H1 (cell line): ENCODE results near the gene DPYD.

Experiments
- CTCF ChIP-seq, 3 experiments: IDR thresholded peaks; 1 replicate in 2 of 3; 2 replicates in 1 of 3; pipeline versions ENCODE4 v1.5.1 to v1.6.1; 2011; ENCODE audit warnings: low read length in 3 of 3, mild to moderate bottlenecking in 3 of 3, inconsistent platforms in 2 of 3, low read depth in 1 of 3, moderate library complexity in 1 of 3; ENCODE audit not compliant: insufficient read depth in 1 of 3; ENCODE audit errors: control extremely low read depth in 1 of 3
- E2F6 ChIP-seq: IDR thresholded peaks from 2 replicates; pipeline ENCODE4 v1.6.1; 2012; ENCODE audit warnings: inconsistent platforms
- EZH2 ChIP-seq: fragments of 200-600 bp; sonication (generic); IDR thresholded peaks from 2 replicates; pipeline ENCODE4 v1.7.1; 2012; ENCODE audit warnings: low read depth, mild to moderate bottlenecking, moderate library complexity, low read length, inconsistent platforms; ENCODE audit not compliant: severe bottlenecking
- GABPA ChIP-seq: IDR thresholded peaks from 2 replicates; pipeline ENCODE4 v1.6.1; 2011; ENCODE audit warnings: mild to moderate bottlenecking, low read length, moderate library complexity, borderline replicate concordance; ENCODE audit not compliant: insufficient read depth
- KDM1A ChIP-seq: fragments of 200-600, 300-600 bp; sonication (generic); IDR thresholded peaks from 2 replicates; pipeline ENCODE4 v1.7.1; 2016; ENCODE audit warnings: mild to moderate bottlenecking, low read length, borderline replicate concordance
- POLR2A ChIP-seq, 2 experiments: IDR thresholded peaks; 1 replicate in 1 of 2; 2 replicates in 1 of 2; pipeline ENCODE4 v1.6.1; 2011; ENCODE audit warnings: low read depth in 2 of 2, low read length in 2 of 2, mild to moderate bottlenecking in 2 of 2; ENCODE audit errors: control extremely low read depth in 1 of 2
- RAD21 ChIP-seq, 2 experiments: IDR thresholded peaks in 1 of 2; conservative IDR thresholded peaks in 1 of 2; 2 replicates each; pipeline ENCODE4 v1.6.1; 2011; ENCODE audit warnings: low read depth in 2 of 2, low read length in 2 of 2, improper control_type of control experiment in 1 of 2, inconsistent platforms in 1 of 2, mild to moderate bottlenecking in 1 of 2, moderate library complexity in 1 of 2
- RNF2 ChIP-seq: fragments of 200-900, 300-1000 bp; sonication (generic); IDR thresholded peaks from 2 replicates; pipeline ENCODE4 v1.7.1; 2016; ENCODE audit warnings: borderline replicate concordance, low read depth, mild to moderate bottlenecking, antibody characterized with exemption, low read length; ENCODE audit not compliant: poor library complexity, severe bottlenecking; ENCODE audit errors: missing control alignments
- SIN3A ChIP-seq, 2 experiments: IDR thresholded peaks in 1 of 2; conservative IDR thresholded peaks in 1 of 2; 2 replicates each; pipeline ENCODE4 v1.6.1; 2011 to 2012; ENCODE audit warnings: low read length in 2 of 2, improper control_type of control experiment in 1 of 2, low read depth in 1 of 2, mild to moderate bottlenecking in 1 of 2
- SP1 ChIP-seq: IDR thresholded peaks from 2 replicates; pipeline ENCODE4 v1.6.1; 2011; ENCODE audit warnings: low read depth, low read length
- TF ChIP-seq, protein P1 (sequence below): IDR thresholded peaks from 2 replicates; pipeline ENCODE4 v1.6.1; 2012; ENCODE audit warnings: low read length, inconsistent platforms
- TF ChIP-seq, protein P2 (sequence below): IDR thresholded peaks from 2 replicates; pipeline ENCODE4 v1.6.1; 2011; ENCODE audit warnings: low read length, improper control_type of control experiment

- TF ChIP-seq EZH2 (no peak), POLR2A (IDR thresholded peaks at IDR 0.05; ENCODE audit: control extremely low read depth in 1 of 2, low read depth in 2 of 2, low read length in 2 of 2) (no peak), CTCF (IDR thresholded peaks at IDR 0.05; ENCODE audit: control extremely low read depth in 1 of 3, insufficient read depth in 1 of 3, low read depth in 1 of 3, low read length in 3 of 3) (no peak), SIN3A (conservative IDR thresholded peaks at IDR 0.05 in 1 of 2, IDR thresholded peaks at IDR 0.05 in 1 of 2; ENCODE audit: low read depth in 1 of 2, low read length in 2 of 2) (no peak), GABPA (no peak), RNF2 (no peak), RAD21 (IDR thresholded peaks at IDR 0.05 in 1 of 2, conservative IDR thresholded peaks at IDR 0.05 in 1 of 2; ENCODE audit: low read depth in 2 of 2, low read length in 2 of 2) (no peak), SP1 (no peak), KDM1A (no peak), E2F6 (no peak)
- TF ChIP-seq, protein P1, sequence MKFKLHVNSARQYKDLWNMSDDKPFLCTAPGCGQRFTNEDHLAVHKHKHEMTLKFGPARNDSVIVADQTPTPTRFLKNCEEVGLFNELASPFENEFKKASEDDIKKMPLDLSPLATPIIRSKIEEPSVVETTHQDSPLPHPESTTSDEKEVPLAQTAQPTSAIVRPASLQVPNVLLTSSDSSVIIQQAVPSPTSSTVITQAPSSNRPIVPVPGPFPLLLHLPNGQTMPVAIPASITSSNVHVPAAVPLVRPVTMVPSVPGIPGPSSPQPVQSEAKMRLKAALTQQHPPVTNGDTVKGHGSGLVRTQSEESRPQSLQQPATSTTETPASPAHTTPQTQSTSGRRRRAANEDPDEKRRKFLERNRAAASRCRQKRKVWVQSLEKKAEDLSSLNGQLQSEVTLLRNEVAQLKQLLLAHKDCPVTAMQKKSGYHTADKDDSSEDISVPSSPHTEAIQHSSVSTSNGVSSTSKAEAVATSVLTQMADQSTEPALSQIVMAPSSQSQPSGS = no peak
- TF ChIP-seq, protein P2, sequence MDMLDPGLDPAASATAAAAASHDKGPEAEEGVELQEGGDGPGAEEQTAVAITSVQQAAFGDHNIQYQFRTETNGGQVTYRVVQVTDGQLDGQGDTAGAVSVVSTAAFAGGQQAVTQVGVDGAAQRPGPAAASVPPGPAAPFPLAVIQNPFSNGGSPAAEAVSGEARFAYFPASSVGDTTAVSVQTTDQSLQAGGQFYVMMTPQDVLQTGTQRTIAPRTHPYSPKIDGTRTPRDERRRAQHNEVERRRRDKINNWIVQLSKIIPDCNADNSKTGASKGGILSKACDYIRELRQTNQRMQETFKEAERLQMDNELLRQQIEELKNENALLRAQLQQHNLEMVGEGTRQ = no peak
These were observed 846.9 kb downstream of the DPYD start for GRCh38 chr1:97073936-97074335.
